Left lung (tissue), 10 donors: ENCODE results near the gene CENPM. TPM values are rescaled to one million over a fixed set of nuclear protein-coding genes. Genes with fewer than 3 reads are reported as not detected.

Source experiments
- ATAC-seq: fragments of 200-7000 bp; cut with Tn5 transposase; one replicate; pipeline ENCODE4 v1.9.1; 2020; ENCODE audit warnings: moderate library complexity
- DNase-seq, 4 donors: peaks; one replicate each; pipeline ENCODE4 v3.0.0-alpha.2; 2013 to 2020
- H3K27ac ChIP-seq, 2 donors: fragments of 200-600 bp; sonication (generic) in 1 of 2; one replicate each; pipeline versions ENCODE4 v1.5.0 to v1.8.0; 2020 to 2021
- H3K27me3 ChIP-seq, 2 donors: fragments of 200-600 bp; sonication (generic) in 1 of 2; one replicate each; pipeline versions ENCODE4 v1.5.0 to v1.8.0; 2020 to 2021
- H3K36me3 ChIP-seq, 2 donors: fragments of 200-600 bp; sonication (generic) in 1 of 2; one replicate each; pipeline versions ENCODE4 v1.5.0 to v1.8.0; 2020 to 2021
- H3K4me1 ChIP-seq, 2 donors: fragments of 200-600 bp; one replicate each; pipeline ENCODE4 v1.8.0; 2021
- H3K4me3 ChIP-seq, 2 donors: fragments of 200-600 bp; sonication (generic) in 1 of 2; one replicate each; pipeline versions ENCODE4 v1.5.0 to v1.8.0; 2020 to 2021; ENCODE audit warnings: mild to moderate bottlenecking in 1 of 2
- H3K9me3 ChIP-seq, 2 donors: fragments of 200-600 bp; sonication (generic) in 1 of 2; one replicate each; pipeline versions ENCODE4 v1.5.0 to v1.8.0; 2020 to 2021
- intact Hi-C, 2 donors: fragments of 100-400 bp; cut with DNase I; formaldehyde crosslinking; loops; one replicate each; pipeline versions ENCODE4 v1.11.2 to v1.14.2; 2022
- polyA plus RNA-seq, 6 donors: library from polyadenylated mRNA; unstranded; fragments of 120-200 nt; gene quantifications; one replicate each; pipeline ENCODE4 v1.2.1, GENCODE V29; 2013; ENCODE audit not compliant: insufficient read length in 6 of 6
- total RNA-seq, 2 donors: library from RNA; stranded (reverse); fragmentation: NEBNext Ultra II Directional; extraction: Animal tissue kit (Norgen Biotek cat#: 25700); gene quantifications; one replicate each; pipeline ENCODE4 v1.2.1, GENCODE V29; 2021
- TF ChIP-seq, protein P1 (sequence below), 2 donors: fragments of 200-600 bp; sonication (generic) in 1 of 2; IDR thresholded peaks; one replicate each; pipeline versions ENCODE4 v1.5.0 to v1.8.0; 2021; ENCODE audit warnings: antibody characterized with exemption in 2 of 2
- donor health status: DM: no; HTN: yes; CAD: no.
- donor health status: DM: no; HTN: no; CAD: no.

Gene CENPM
- total and polyA plus RNA-seq, 8 donors = 9.6 to 20.5 (median 13.6) TPM

DNA sequence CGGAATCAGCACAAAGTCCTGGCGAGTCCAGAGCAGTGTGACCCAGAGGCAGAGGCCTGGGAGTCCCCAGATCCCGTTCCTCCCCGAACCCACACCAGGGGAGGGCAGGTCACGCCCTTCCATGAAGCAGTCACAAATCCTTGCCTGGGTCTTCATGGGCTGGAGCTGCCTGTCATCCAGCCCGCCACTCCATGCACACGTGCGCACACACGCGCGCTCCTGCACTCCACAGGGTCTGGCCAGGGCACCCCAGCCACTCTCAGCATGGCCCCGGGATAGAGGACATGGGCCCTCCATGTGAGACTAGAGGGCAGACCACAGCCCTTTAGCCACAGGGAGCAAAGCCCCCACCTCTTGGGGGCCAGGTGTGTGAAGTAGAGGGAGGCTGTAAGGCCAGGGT lies 14.6 kb downstream of the CENPM start:
- no peaks in the 10 kb centered on the region for H3K4me1 ChIP-seq
- H3K9me3 ChIP-seq = no peaks in the 10 kb centered on the region
- DNase-seq = no peak
- intact Hi-C loops = no loop called here
- H3K4me3 ChIP-seq = no peak overlapping the region
- H3K36me3 ChIP-seq = no peaks in the 10 kb centered on the region
- TF ChIP-seq, protein P1, sequence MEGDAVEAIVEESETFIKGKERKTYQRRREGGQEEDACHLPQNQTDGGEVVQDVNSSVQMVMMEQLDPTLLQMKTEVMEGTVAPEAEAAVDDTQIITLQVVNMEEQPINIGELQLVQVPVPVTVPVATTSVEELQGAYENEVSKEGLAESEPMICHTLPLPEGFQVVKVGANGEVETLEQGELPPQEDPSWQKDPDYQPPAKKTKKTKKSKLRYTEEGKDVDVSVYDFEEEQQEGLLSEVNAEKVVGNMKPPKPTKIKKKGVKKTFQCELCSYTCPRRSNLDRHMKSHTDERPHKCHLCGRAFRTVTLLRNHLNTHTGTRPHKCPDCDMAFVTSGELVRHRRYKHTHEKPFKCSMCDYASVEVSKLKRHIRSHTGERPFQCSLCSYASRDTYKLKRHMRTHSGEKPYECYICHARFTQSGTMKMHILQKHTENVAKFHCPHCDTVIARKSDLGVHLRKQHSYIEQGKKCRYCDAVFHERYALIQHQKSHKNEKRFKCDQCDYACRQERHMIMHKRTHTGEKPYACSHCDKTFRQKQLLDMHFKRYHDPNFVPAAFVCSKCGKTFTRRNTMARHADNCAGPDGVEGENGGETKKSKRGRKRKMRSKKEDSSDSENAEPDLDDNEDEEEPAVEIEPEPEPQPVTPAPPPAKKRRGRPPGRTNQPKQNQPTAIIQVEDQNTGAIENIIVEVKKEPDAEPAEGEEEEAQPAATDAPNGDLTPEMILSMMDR (IDR thresholded peaks at IDR 0.05) = no peak
- peaks cover 0 to 9% of the 10 kb centered on the region in 2 donors for H3K27me3 ChIP-seq
- no peak overlapping the region for H3K27ac ChIP-seq
- ATAC-seq = no peak

GRCh38 chr22:41931701-41932269 lies 15.2 kb downstream of the CENPM start:
- Histone ChIP-seq H3K4me1 (no peaks in the 10 kb centered on the region), H3K27me3 (peaks cover 4 to 15% of the 10 kb centered on the region in 2 donors), H3K9me3 (no peaks in the 10 kb centered on the region), H3K4me3 (no peak overlapping the region), H3K27ac (no peak overlapping the region), H3K36me3 (no peaks in the 10 kb centered on the region)
- TF ChIP-seq, protein P1 (IDR thresholded peaks at IDR 0.05) = no peak
- intact Hi-C loops = no loop called here
- ATAC-seq = no peak
- DNase-seq = no peak

- Histone ChIP-seq H3K4me1 (peaks cover 4 to 13% of the 10 kb centered on the region in 2 donors), H3K36me3 (no peaks in the 10 kb centered on the region), H3K27ac (no peak overlapping the region), H3K4me3 (no peak overlapping the region), H3K27me3 (peaks cover 17 to 39% of the 10 kb centered on the region in 2 donors), H3K9me3 (no peaks in the 10 kb centered on the region)
- ATAC-seq (no peak), DNase-seq (no peak)
- TF ChIP-seq, protein P1 (IDR thresholded peaks at IDR 0.05) = no peak
- intact Hi-C loops = no loop called here
Observed at GRCh38 chr22:41929418-41929810, 17.5 kb downstream of the CENPM start.

DNA sequence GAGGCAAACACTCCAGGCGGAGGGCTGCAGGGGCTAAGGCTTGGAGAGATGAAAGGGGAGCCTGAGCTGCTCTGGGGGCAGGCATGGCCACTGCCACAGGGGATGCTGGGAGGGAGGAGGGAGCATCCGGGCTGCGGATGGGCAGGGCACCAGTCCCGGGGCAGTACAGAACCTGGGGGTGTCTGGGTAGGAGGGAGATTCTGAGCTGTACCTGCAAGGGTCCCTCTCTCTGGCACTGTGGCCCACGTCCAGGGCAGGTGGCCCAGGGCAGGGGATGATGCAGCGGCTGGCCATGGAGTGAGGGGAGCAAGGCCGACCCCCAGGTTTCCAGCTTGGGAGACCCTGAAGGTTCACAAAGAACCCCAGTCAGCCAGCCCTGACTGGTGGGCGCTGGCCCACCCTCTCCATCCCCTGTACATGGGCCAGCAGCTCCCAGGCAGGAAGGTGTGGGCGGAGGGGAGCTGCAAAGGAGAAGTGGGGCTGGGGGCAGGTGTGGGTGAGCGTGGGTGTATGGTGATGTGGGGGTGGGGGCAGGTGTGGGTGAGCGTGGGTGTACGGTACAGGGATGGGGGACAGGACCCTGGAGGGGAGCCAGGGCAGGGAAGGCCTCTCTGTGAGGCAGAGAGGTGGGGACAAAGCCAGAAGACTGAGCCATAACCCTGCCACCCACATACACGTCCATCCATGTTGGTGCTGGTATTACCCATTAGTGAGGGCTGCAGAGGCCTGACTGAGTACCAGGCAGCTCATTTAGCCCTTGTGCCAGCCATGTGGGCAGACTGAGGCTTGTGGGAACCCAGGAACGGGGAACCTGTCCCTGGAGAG lies 18.1 kb downstream of the CENPM start:
- no peak overlapping the region for H3K4me3 ChIP-seq
- ATAC-seq = no peak
- peaks cover 17 to 45% of the 10 kb centered on the region in 2 donors for H3K27me3 ChIP-seq
- TF ChIP-seq, protein P1 (IDR thresholded peaks at IDR 0.05) = no peak
- no peak for DNase-seq
- intact Hi-C loops = no loop called here
- H3K9me3 ChIP-seq = no peaks in the 10 kb centered on the region
- H3K4me1 ChIP-seq = peaks cover 4 to 13% of the 10 kb centered on the region in 2 donors
- no peaks in the 10 kb centered on the region for H3K36me3 ChIP-seq
- no peak overlapping the region for H3K27ac ChIP-seq

DNA sequence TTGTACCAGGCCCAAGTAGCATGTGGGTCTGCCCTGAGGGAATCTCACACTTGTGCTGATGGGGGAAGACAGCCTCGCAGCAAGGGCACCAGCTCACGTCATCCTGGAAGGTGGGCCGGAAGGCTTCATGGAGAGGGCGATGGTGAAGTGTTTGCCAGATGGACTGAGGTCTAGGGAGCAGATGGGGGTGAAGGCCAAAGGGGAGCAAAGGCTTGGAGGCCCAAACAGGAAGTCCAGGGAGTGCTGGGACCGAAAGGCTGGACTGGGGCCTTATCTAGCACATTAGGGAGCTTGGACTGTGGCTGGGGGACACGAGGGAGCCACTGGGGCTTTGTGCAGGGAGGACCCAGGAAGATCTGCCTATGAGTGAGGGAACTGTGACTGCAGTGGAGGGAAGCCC lies 19.1 kb downstream of the CENPM start:
- H3K27me3 ChIP-seq = peaks cover 17 to 55% of the 10 kb centered on the region in 2 donors
- TF ChIP-seq, protein P1 (IDR thresholded peaks at IDR 0.05) = no peak
- no peak overlapping the region for H3K4me3 ChIP-seq
- DNase-seq = no peak
- no peak overlapping the region for H3K27ac ChIP-seq
- peaks cover 4 to 13% of the 10 kb centered on the region in 2 donors for H3K4me1 ChIP-seq
- no peak for ATAC-seq
- no peaks in the 10 kb centered on the region for H3K9me3 ChIP-seq
- no peaks in the 10 kb centered on the region for H3K36me3 ChIP-seq
- intact Hi-C loops = no loop called here
